ENCODE data around the gene SHPK.

The SHPK gene

DNA sequence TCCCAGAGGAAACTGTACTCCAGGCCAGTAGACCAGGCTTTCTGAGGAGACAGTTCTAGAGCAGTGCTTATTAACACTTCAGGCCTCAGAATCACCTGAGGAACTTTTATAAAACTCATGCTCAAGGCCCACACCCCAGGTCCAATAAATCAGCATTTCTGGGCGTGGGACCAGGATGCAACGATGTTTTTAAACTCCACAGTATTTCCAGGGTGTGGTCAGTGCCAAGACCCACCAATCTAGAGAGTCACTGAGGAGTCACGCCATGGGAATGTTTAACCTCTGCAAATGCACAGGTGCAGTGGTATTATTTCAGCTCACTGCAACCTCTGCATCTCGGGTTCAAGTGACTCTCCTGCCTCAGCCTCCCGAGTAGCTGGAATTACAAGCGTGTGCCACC is 22.9 kb downstream of the SHPK start:
- H2AFZ ChIP-seq (ENCODE audit: low read length): no peak overlapping the region
- no peaks in the 10 kb centered on the region for H3K9me2 ChIP-seq (replicated peaks; ENCODE audit: insufficient read depth, low read length)
- H3K36me3 ChIP-seq (replicated peaks; ENCODE audit: insufficient read depth, low read length): no peaks in the 10 kb centered on the region
- H3K27ac ChIP-seq (ENCODE audit: low read length): no peak overlapping the region
- no peaks in the 10 kb centered on the region for H3F3A ChIP-seq (ENCODE audit: insufficient read depth, low read length)
- no peaks in the 10 kb centered on the region for H4K20me1 ChIP-seq (ENCODE audit: insufficient read depth, low read length)
- no peak overlapping the region for H3K9ac ChIP-seq (ENCODE audit: low read length)
- no peaks in the 10 kb centered on the region for H3K27me3 ChIP-seq (replicated peaks; ENCODE audit: insufficient read depth, low read length)
- no peaks in the 10 kb centered on the region for H3K79me2 ChIP-seq (ENCODE audit: low read length)
- H3K4me3 ChIP-seq (ENCODE audit: low read length): no peak overlapping the region
- TF ChIP-seq EZH2phosphoT487 (IDR thresholded peaks at IDR 0.05; ENCODE audit: low read length): no peak
- no peaks in the 10 kb centered on the region for H3K4me1 ChIP-seq (ENCODE audit: low read length)
- no peak for DNase-seq
- H3K9me3 ChIP-seq (replicated peaks; ENCODE audit: insufficient read depth, low read length): no peaks in the 10 kb centered on the region
- no peak overlapping the region for H3K4me2 ChIP-seq (ENCODE audit: low read depth, low read length)

DNA sequence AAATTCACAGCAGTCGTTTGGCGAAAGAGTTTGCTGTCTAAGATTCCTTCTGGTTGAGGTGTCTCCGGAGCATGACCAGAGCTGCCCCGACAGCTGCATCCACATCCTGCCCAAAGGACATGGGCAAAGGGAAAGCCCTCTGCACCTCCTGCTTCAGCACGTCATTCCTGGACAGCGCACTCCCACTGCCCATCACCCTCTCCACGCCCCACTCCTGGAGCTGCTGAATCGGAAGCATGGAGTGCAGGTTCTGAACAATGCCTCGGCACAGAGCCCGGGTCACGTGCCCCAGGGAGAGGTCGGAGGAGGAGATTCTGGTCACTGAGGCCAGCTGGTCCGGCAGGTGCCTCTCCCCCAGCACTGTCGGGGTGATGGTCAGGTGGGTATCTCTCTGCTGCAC is 25.5 kb downstream of the SHPK start:
- H3F3A ChIP-seq (ENCODE audit: insufficient read depth, low read length): no peaks in the 10 kb centered on the region
- H3K27me3 ChIP-seq (replicated peaks; ENCODE audit: insufficient read depth, low read length): no peaks in the 10 kb centered on the region
- no peaks in the 10 kb centered on the region for H3K79me2 ChIP-seq (ENCODE audit: low read length)
- no peaks in the 10 kb centered on the region for H3K36me3 ChIP-seq (replicated peaks; ENCODE audit: insufficient read depth, low read length)
- no peak overlapping the region for H2AFZ ChIP-seq (ENCODE audit: low read length)
- H3K4me2 ChIP-seq (ENCODE audit: low read depth, low read length): no peak overlapping the region
- TF ChIP-seq EZH2phosphoT487 (IDR thresholded peaks at IDR 0.05; ENCODE audit: low read length) (no peak), EZH2 (optimal IDR thresholded peaks at IDR 0.05; ENCODE audit: low read depth, low read length) (no peak)
- TF ChIP-seq, protein P1, sequence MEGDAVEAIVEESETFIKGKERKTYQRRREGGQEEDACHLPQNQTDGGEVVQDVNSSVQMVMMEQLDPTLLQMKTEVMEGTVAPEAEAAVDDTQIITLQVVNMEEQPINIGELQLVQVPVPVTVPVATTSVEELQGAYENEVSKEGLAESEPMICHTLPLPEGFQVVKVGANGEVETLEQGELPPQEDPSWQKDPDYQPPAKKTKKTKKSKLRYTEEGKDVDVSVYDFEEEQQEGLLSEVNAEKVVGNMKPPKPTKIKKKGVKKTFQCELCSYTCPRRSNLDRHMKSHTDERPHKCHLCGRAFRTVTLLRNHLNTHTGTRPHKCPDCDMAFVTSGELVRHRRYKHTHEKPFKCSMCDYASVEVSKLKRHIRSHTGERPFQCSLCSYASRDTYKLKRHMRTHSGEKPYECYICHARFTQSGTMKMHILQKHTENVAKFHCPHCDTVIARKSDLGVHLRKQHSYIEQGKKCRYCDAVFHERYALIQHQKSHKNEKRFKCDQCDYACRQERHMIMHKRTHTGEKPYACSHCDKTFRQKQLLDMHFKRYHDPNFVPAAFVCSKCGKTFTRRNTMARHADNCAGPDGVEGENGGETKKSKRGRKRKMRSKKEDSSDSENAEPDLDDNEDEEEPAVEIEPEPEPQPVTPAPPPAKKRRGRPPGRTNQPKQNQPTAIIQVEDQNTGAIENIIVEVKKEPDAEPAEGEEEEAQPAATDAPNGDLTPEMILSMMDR (IDR thresholded peaks at IDR 0.05; ENCODE audit: low read length): no peak
- H3K9me2 ChIP-seq (replicated peaks; ENCODE audit: insufficient read depth, low read length): no peaks in the 10 kb centered on the region
- H3K9ac ChIP-seq (ENCODE audit: low read length): no peak overlapping the region
- H3K4me3 ChIP-seq (ENCODE audit: low read length): no peak overlapping the region
- no peaks in the 10 kb centered on the region for H3K9me3 ChIP-seq (replicated peaks; ENCODE audit: insufficient read depth, low read length)
- no peak for DNase-seq
- no peaks in the 10 kb centered on the region for H4K20me1 ChIP-seq (ENCODE audit: insufficient read depth, low read length)
- H3K4me1 ChIP-seq (ENCODE audit: low read length): no peaks in the 10 kb centered on the region
- H3K27ac ChIP-seq (ENCODE audit: low read length): no peak overlapping the region

DNA sequence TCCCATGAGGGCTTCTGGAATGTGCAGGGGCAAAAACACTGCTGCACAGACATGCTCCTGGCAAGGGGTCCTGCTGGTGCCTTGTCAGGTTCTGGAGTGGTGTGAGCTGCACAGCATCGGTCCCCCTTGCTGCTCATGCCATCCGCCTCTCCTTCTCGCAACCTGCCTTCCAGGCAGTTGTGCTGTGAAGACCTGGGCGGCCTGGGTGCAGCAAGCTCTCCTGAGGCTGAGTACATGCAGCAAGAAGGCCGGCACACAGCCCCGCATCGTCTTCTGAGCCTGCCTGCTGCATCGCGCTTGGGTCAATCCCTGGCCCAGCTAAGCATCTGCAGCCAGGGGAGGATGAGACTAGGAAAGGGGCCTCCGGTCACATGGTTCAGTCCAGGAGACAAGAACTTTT is 26.4 kb downstream of the SHPK start:
- no peak overlapping the region for H3K27ac ChIP-seq (ENCODE audit: low read length)
- no peak overlapping the region for H2AFZ ChIP-seq (ENCODE audit: low read length)
- H4K20me1 ChIP-seq (ENCODE audit: insufficient read depth, low read length): no peaks in the 10 kb centered on the region
- no peak overlapping the region for H3K9ac ChIP-seq (ENCODE audit: low read length)
- H3F3A ChIP-seq (ENCODE audit: insufficient read depth, low read length): no peaks in the 10 kb centered on the region
- H3K9me2 ChIP-seq (replicated peaks; ENCODE audit: insufficient read depth, low read length): no peaks in the 10 kb centered on the region
- no peaks in the 10 kb centered on the region for H3K79me2 ChIP-seq (ENCODE audit: low read length)
- H3K27me3 ChIP-seq (replicated peaks; ENCODE audit: insufficient read depth, low read length): no peaks in the 10 kb centered on the region
- no peak overlapping the region for H3K4me2 ChIP-seq (ENCODE audit: low read depth, low read length)
- TF ChIP-seq, protein P1 (IDR thresholded peaks at IDR 0.05; ENCODE audit: low read length): no peak
- TF ChIP-seq EZH2phosphoT487 (IDR thresholded peaks at IDR 0.05; ENCODE audit: low read length) (no peak), EZH2 (optimal IDR thresholded peaks at IDR 0.05; ENCODE audit: low read depth, low read length) (no peak)
- H3K36me3 ChIP-seq (replicated peaks; ENCODE audit: insufficient read depth, low read length): no peaks in the 10 kb centered on the region
- no peaks in the 10 kb centered on the region for H3K4me1 ChIP-seq (ENCODE audit: low read length)
- DNase-seq: no peak
- H3K4me3 ChIP-seq (ENCODE audit: low read length): no peak overlapping the region
- no peaks in the 10 kb centered on the region for H3K9me3 ChIP-seq (replicated peaks; ENCODE audit: insufficient read depth, low read length)

DNA sequence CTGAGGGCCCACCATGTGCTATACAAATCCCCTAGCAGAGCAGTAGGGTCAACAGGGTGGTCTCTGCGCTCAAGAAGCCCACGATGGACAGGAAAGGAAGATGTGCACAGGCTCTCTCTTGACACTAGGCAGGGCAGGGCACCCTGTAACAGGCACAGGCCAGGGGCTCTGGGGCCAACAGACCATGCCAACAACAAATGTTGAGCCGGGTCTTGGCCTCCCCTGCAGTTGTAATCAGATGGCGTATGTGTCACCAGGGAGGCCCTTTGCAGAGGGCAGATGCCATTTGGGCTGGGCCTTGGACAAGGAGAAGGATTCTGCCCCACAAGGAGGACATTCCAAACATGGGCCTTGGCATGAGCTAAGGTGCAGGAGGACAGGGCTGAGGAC is 32.2 kb downstream of the SHPK start:
- DNase-seq: no peak
- TF ChIP-seq EZH2phosphoT487 (IDR thresholded peaks at IDR 0.05; ENCODE audit: low read length): no peak
- no peak for TF ChIP-seq EZH2 (optimal IDR thresholded peaks at IDR 0.05; ENCODE audit: low read depth, low read length)
- TF ChIP-seq, protein P1 (IDR thresholded peaks at IDR 0.05; ENCODE audit: low read length): no peak
- Histone ChIP-seq H3F3A (ENCODE audit: insufficient read depth, low read length) (no peaks in the 10 kb centered on the region), H3K9ac (ENCODE audit: low read length) (no peak overlapping the region), H3K9me2 (replicated peaks; ENCODE audit: insufficient read depth, low read length) (no peaks in the 10 kb centered on the region), H3K36me3 (replicated peaks; ENCODE audit: insufficient read depth, low read length) (no peaks in the 10 kb centered on the region), H3K27ac (ENCODE audit: low read length) (no peak overlapping the region), H3K4me3 (ENCODE audit: low read length) (no peak overlapping the region), H3K9me3 (replicated peaks; ENCODE audit: insufficient read depth, low read length) (no peaks in the 10 kb centered on the region), H3K79me2 (ENCODE audit: low read length) (no peaks in the 10 kb centered on the region), H3K4me1 (ENCODE audit: low read length) (no peaks in the 10 kb centered on the region), H3K4me2 (ENCODE audit: low read depth, low read length) (no peak overlapping the region), H2AFZ (ENCODE audit: low read length) (no peak overlapping the region), H4K20me1 (ENCODE audit: insufficient read depth, low read length) (no peaks in the 10 kb centered on the region), H3K27me3 (replicated peaks; ENCODE audit: insufficient read depth, low read length) (no peaks in the 10 kb centered on the region)

Data from MM.1S (cell line).